ENCODE results near the gene ARHGAP8. TPM values are rescaled to one million over a fixed set of nuclear protein-coding genes. Genes with fewer than 3 reads are reported as not detected.

Gene ARHGAP8
- total and polyA plus RNA-seq, 2 of the 13 experiments (the other 11 are each of a cell fraction or from before 2014, with no cell fraction given): 0.07 TPM; not detected in 1

DNA sequence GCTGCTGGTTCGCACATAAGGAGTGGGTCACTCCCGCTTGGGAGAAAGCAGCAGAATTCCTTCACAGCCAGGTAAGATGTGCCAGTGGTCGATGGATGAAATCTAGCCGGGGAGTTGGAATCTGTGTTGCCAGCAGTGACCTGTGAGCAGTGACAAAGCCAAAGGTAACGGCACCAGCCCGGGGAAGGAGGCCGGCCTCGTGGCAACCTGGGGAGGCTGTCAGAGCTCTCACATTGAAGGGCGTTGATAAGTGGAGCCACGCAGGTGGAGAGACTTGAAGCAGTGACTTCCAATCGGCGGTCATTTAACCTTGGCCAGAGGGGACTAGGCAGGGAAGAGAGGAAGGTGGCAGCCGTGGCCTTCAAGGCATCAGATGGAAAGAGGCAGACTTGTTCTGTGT lies 58.8 kb downstream of the ARHGAP8 start:
- Histone ChIP-seq H3K4me2 (ENCODE audit: low read depth, low read length) (no peak overlapping the region), H3K4me1 (ENCODE audit: insufficient read depth, low read length) (no peaks in the 10 kb centered on the region), H3K36me3 (replicated peaks in 1 of 2; ENCODE audit: control insufficient read depth in 1 of 2, insufficient read depth in 2 of 2, low read length in 2 of 2) (no peaks in the 10 kb centered on the region), H3K27me3 (ENCODE audit: control insufficient read depth in 1 of 2, insufficient read depth in 2 of 2, low read length in 2 of 2) (peaks cover 4 to 26% of the 10 kb centered on the region in 2 experiments; a peak in 4 of 5 replicates), H3K9me3 (ENCODE audit: low read length) (no peaks in the 10 kb centered on the region), H3K27ac (ENCODE audit: extremely low read length, insufficient read depth, low read length) (no peak overlapping the region), H3K4me3 (replicated peaks in 1 of 3; ENCODE audit: insufficient read depth in 1 of 3, low read depth in 2 of 3, low read length in 3 of 3) (no peak overlapping the region), H3K9ac (ENCODE audit: insufficient read depth, low read depth, low read length) (no peak overlapping the region), H3K79me2 (ENCODE audit: insufficient read depth, low read length) (no peaks in the 10 kb centered on the region), H2AFZ (ENCODE audit: low read length) (no peak overlapping the region), H4K20me1 (ENCODE audit: insufficient read depth, low read length) (no peaks in the 10 kb centered on the region)
- 7% methylated on average over 4 of the region's 13 CpGs for WGBS (ENCODE audit: low lambda C conversion rate)
- in situ Hi-C loops (cut with HindIII; ENCODE audit: extremely low pct_ligation_motif_present, low pct_unique_long_range_greater_than_20kb): no loop called here
- ChIA-PET POLR2A (no interaction called here), CTCF (ENCODE audit: low intra/inter-chr PET ratio, low total read pairs) (no interaction called here)
- no peak for ATAC-seq
- no peak for FAIRE-seq
- no TSS peak for BruUV-seq (replicated peaks)
- DNase-seq (ENCODE audit: low spot score): no peak
- intact Hi-C loops (cut with micrococcal nuclease; ENCODE audit: unreplicated experiment): no loop called here
- TF ChIP-seq, protein P1, sequence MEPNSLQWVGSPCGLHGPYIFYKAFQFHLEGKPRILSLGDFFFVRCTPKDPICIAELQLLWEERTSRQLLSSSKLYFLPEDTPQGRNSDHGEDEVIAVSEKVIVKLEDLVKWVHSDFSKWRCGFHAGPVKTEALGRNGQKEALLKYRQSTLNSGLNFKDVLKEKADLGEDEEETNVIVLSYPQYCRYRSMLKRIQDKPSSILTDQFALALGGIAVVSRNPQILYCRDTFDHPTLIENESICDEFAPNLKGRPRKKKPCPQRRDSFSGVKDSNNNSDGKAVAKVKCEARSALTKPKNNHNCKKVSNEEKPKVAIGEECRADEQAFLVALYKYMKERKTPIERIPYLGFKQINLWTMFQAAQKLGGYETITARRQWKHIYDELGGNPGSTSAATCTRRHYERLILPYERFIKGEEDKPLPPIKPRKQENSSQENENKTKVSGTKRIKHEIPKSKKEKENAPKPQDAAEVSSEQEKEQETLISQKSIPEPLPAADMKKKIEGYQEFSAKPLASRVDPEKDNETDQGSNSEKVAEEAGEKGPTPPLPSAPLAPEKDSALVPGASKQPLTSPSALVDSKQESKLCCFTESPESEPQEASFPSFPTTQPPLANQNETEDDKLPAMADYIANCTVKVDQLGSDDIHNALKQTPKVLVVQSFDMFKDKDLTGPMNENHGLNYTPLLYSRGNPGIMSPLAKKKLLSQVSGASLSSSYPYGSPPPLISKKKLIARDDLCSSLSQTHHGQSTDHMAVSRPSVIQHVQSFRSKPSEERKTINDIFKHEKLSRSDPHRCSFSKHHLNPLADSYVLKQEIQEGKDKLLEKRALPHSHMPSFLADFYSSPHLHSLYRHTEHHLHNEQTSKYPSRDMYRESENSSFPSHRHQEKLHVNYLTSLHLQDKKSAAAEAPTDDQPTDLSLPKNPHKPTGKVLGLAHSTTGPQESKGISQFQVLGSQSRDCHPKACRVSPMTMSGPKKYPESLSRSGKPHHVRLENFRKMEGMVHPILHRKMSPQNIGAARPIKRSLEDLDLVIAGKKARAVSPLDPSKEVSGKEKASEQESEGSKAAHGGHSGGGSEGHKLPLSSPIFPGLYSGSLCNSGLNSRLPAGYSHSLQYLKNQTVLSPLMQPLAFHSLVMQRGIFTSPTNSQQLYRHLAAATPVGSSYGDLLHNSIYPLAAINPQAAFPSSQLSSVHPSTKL (CRISPR knock-in tag; IDR thresholded peaks at IDR 0.05): no peak
- TF ChIP-seq SP1 (IDR thresholded peaks at IDR 0.05): no peak
- no peak for TF ChIP-seq SP1 (CRISPR knock-in tag; IDR thresholded peaks at IDR 0.05)
- no peak for TF ChIP-seq MAFF (IDR thresholded peaks at IDR 0.05; ENCODE audit: low read depth, low read length)
- TF ChIP-seq, protein P2, sequence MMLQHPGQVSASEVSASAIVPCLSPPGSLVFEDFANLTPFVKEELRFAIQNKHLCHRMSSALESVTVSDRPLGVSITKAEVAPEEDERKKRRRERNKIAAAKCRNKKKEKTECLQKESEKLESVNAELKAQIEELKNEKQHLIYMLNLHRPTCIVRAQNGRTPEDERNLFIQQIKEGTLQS (CRISPR knock-in tag; IDR thresholded peaks at IDR 0.05): no peak
- TF ChIP-seq, protein P3, sequence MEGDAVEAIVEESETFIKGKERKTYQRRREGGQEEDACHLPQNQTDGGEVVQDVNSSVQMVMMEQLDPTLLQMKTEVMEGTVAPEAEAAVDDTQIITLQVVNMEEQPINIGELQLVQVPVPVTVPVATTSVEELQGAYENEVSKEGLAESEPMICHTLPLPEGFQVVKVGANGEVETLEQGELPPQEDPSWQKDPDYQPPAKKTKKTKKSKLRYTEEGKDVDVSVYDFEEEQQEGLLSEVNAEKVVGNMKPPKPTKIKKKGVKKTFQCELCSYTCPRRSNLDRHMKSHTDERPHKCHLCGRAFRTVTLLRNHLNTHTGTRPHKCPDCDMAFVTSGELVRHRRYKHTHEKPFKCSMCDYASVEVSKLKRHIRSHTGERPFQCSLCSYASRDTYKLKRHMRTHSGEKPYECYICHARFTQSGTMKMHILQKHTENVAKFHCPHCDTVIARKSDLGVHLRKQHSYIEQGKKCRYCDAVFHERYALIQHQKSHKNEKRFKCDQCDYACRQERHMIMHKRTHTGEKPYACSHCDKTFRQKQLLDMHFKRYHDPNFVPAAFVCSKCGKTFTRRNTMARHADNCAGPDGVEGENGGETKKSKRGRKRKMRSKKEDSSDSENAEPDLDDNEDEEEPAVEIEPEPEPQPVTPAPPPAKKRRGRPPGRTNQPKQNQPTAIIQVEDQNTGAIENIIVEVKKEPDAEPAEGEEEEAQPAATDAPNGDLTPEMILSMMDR (CRISPR knock-in tag; IDR thresholded peaks at IDR 0.05): no peak
- no peak for TF ChIP-seq HHEX (CRISPR knock-in tag; IDR thresholded peaks at IDR 0.05)
- TF ChIP-seq, protein P4, sequence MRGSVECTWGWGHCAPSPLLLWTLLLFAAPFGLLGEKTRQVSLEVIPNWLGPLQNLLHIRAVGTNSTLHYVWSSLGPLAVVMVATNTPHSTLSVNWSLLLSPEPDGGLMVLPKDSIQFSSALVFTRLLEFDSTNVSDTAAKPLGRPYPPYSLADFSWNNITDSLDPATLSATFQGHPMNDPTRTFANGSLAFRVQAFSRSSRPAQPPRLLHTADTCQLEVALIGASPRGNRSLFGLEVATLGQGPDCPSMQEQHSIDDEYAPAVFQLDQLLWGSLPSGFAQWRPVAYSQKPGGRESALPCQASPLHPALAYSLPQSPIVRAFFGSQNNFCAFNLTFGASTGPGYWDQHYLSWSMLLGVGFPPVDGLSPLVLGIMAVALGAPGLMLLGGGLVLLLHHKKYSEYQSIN (CRISPR knock-in tag; IDR thresholded peaks at IDR 0.05; ENCODE audit: borderline replicate concordance): no peak
- no peak for TF ChIP-seq SRSF4 (IDR thresholded peaks at IDR 0.05; ENCODE audit: low read depth, low read length, poor library complexity, severe bottlenecking)
- no peak for TF ChIP-seq ZKSCAN8 (CRISPR knock-in tag; IDR thresholded peaks at IDR 0.05; ENCODE audit: borderline replicate concordance)
- no peak for TF ChIP-seq MED8 (CRISPR knock-in tag; IDR thresholded peaks at IDR 0.05; ENCODE audit: insufficient replicate concordance)
- no peak for TF ChIP-seq ZNF878 (CRISPR knock-in tag; IDR thresholded peaks at IDR 0.05)
- TF ChIP-seq ZNF44 (CRISPR knock-in tag; IDR thresholded peaks at IDR 0.05): no peak
- TF ChIP-seq HOXD1 (CRISPR knock-in tag; IDR thresholded peaks at IDR 0.05): no peak
- TF ChIP-seq BORCS8-MEF2B (CRISPR knock-in tag; IDR thresholded peaks at IDR 0.05): no peak
